H1 (cell line): Measurements from ENCODE around the gene CRB2. TPM values are rescaled to one million over a fixed set of nuclear protein-coding genes. Genes with fewer than 3 reads are reported as not detected.

Experiments used
- E2F6 ChIP-seq: IDR thresholded peaks from 2 replicates; pipeline ENCODE4 v1.6.1; 2012; ENCODE audit warnings: inconsistent platforms
- HDAC2 ChIP-seq, 2 experiments: fragments of 300-600 bp in 1 of 2; sonication (generic) in 1 of 2; IDR thresholded peaks; 2 replicates each; pipeline ENCODE4 v1.6.1; 2011 to 2012; ENCODE audit warnings: low read depth in 2 of 2, low read length in 2 of 2, mild to moderate bottlenecking in 2 of 2, moderate library complexity in 2 of 2, borderline replicate concordance in 1 of 2, inconsistent platforms in 1 of 2
- PHF8 ChIP-seq: fragments of 200-600 bp; sonication (generic); conservative IDR thresholded peaks from 2 replicates; pipeline ENCODE4 v1.7.1; 2012; ENCODE audit warnings: low read depth, mild to moderate bottlenecking, inconsistent platforms, low read length, moderate library complexity
- SP4 ChIP-seq: IDR thresholded peaks from 2 replicates; pipeline ENCODE4 v1.6.1; 2012; ENCODE audit warnings: low read length, inconsistent platforms
- USF2 ChIP-seq: IDR thresholded peaks from 2 replicates; pipeline ENCODE4 v1.6.1; 2011; ENCODE audit warnings: low read length, improper control_type of control experiment
- polyA plus RNA-seq, 7 experiments: library from polyadenylated mRNA; depleted of rRNA in 3 of 7; stranded (reverse) in 5 of 7; unstranded in 2 of 7; fragments of >200 nt in 5 of 7; fragments of 200-250 nt in 2 of 7; gene quantifications; 1 replicate in 5 of 7; 2 replicates in 1 of 7; 4 replicates in 1 of 7; pipeline versions ENCODE4 v1.2.1 to v1.2.3, GENCODE V29; 2011 to 2013; ENCODE audit warnings: missing spikeins in 2 of 7, mixed read lengths in 2 of 7
- total RNA-seq: library from RNA; stranded (reverse); fragmentation: NEBNext Ultra II Directional; extraction: Animal tissue kit (Norgen Biotek cat#: 25700); gene quantifications from 2 replicates; pipeline ENCODE4 v1.2.1, GENCODE V29; 2021

Gene CRB2
- total and polyA plus RNA-seq, 2 of the 8 experiments (the other 6 are each of a cell fraction or from before 2014, with no cell fraction given): 4.0 to 8.4 TPM

- TF ChIP-seq E2F6 (no peak), HDAC2 (IDR thresholded peaks at IDR 0.05; ENCODE audit: borderline replicate concordance in 1 of 2, low read depth in 2 of 2, low read length in 2 of 2) (no peak), SP4 (no peak), USF2 (no peak), PHF8 (no peak)
These were observed 5.2 kb upstream of the CRB2 start (continued) for GRCh38 chr9:123350590-123351310.
